HUES64 (cell line): Measurements from ENCODE around the gene NFATC4.
"Not testable (repeated sequence)": the region's sequence is repeated elsewhere in the genome, so short reads cannot be mapped to it uniquely, and the experiment has no call there.

Experiments used
- H3K27ac ChIP-seq: 2 replicates; pipeline ENCODE4 v1.7.0; 2013; ENCODE audit warnings: low read depth, low read length, inconsistent platforms
- H3K27me3 ChIP-seq: 2 replicates; pipeline ENCODE4 v1.6.1; 2013; ENCODE audit warnings: mild to moderate bottlenecking, low read length; ENCODE audit not compliant: insufficient read depth
- H3K36me3 ChIP-seq: 2 replicates; pipeline ENCODE4 v1.6.1; 2013; ENCODE audit warnings: mild to moderate bottlenecking, low read length; ENCODE audit not compliant: insufficient read depth
- H3K4me1 ChIP-seq: 2 replicates; pipeline ENCODE4 v1.6.1; 2013; ENCODE audit warnings: mild to moderate bottlenecking, low read length, moderate library complexity; ENCODE audit not compliant: insufficient read depth
- H3K4me3 ChIP-seq: 2 replicates; pipeline ENCODE4 v1.5.1; 2013; ENCODE audit warnings: mild to moderate bottlenecking, low read length, moderate library complexity
- H3K9ac ChIP-seq: 2 replicates; pipeline ENCODE4 v1.6.1; 2013; ENCODE audit warnings: mild to moderate bottlenecking, low read depth, low read length
- H3K9me3 ChIP-seq: 2 replicates; pipeline ENCODE4 v1.6.1; 2013; ENCODE audit warnings: low read depth, low read length; ENCODE audit not compliant: insufficient read depth
- WGBS: fragments of 150-250, 120-280 bp; methylation state at CpG from one replicate; pipeline ENCODE4 v1.1.7; 2013; ENCODE audit warnings: missing lambda C conversion rate; 5-methylcytosine and 5-hydroxymethylcytosine counted together

NFATC4 gene

DNA sequence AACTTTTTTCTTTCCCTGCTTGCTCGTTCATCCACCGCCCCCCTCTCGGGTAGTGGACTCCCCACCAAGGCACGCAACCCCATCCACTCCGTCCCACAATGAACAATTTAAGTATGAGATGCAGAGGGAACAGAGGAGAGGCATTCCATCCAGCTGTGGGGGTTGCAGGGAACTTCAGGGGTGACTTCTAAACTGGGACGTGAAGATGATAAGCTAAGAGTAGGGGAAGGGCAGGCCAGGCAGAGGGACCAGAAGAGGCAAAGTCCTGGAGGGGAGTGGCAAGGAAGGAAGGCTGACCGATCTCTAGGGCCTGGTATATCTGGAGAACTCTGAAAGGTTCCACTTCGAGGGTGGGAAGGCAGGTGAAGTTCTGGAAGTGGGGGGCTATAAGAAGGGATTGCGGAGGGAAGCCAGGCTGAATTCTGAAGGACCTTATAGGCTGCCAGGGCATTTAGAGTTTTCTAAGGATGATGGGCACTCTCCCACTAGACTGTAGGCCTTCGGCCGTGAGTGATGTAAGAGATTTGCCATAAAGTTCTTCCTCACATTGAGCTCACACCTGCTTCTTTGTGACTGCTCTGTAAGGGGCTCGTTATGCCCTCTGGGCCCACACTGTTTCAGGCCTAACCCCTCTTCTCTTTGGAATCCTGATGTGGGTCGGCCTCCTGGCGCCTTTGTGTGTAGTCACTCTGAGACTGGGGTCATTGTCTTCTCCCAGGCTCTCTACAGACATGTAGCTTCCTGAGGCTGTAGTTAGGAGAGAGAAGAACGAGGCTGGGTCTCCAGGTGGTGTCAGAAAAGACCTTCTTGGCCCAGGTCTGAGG lies 12.1 kb downstream of the NFATC4 start:
- Histone ChIP-seq H3K27ac (no peak overlapping the region), H3K36me3 (no peaks in the 10 kb centered on the region), H3K9me3 (no peaks in the 10 kb centered on the region), H3K4me1 (peaks cover 17% of the 10 kb centered on the region), H3K9ac (no peak overlapping the region), H3K27me3 (no peaks in the 10 kb centered on the region), H3K4me3 (no peak overlapping the region)
- 79% methylated on average over 13 of the region's 15 CpGs for WGBS

DNA sequence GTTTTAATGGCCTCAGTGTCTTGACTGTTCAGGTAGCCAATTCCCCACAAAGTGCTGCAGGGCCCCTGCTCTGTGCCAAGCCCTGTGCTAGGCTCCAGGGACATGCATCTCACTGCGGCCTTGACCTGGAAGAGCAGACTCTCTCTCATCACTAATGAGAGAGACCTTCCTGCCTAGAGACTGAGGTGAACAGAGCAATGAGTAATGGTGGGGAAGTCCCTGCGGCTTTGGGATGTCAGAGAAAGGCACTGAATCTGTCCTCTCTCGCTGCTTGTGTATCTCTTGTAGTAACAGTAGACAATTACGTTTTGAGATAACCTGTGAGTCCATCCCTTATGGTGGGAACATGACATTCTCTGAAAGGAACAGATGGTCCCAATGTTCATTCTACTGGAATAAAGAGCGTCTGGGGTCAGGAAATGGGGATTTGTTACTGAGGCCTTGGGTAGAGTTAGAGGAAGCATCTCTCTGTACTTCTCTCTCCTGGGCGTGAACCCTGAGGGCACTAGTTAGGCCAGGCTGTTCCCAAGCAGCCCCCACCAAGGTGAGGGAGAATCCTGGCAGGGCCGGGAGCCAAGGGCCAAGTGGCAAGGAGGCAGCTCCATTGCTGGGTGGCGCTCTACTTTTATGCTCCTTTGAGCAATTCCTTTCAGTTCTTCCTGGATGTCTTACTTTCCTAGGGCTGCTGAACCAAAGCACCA lies 13.5 kb downstream of the NFATC4 start:
- 92% methylated on average over 8 of the region's 8 CpGs for WGBS
- Histone ChIP-seq H3K9me3 (no peaks in the 10 kb centered on the region), H3K9ac (no peak overlapping the region), H3K4me1 (peaks cover 10% of the 10 kb centered on the region), H3K27ac (no peak overlapping the region), H3K4me3 (no peak overlapping the region), H3K36me3 (no peaks in the 10 kb centered on the region), H3K27me3 (no peaks in the 10 kb centered on the region)

DNA sequence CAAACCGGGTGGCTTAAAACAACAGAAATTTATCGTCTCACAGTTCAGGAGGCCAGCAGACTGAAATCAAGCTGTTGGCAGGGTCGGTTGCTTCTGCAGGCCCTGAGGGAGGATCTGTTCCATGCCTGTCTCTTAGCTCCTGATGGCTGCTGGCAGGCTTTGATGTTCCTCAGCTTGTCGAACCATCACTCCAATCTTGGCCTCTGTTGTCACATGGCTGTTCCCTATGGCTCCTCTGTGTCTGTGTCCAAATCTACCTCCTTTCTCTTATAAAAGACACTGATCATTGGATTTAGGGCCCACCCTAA lies 14.0 kb downstream of the NFATC4 start:
- peaks cover 5% of the 10 kb centered on the region for H3K4me1 ChIP-seq
- H3K27ac ChIP-seq: no peak overlapping the region
- no peak overlapping the region for H3K4me3 ChIP-seq
- 88% methylated on average over 4 of the region's 4 CpGs for WGBS
- H3K9ac ChIP-seq: no peak overlapping the region
- no peaks in the 10 kb centered on the region for H3K36me3 ChIP-seq
- no peaks in the 10 kb centered on the region for H3K27me3 ChIP-seq
- H3K9me3 ChIP-seq: no peaks in the 10 kb centered on the region

DNA sequence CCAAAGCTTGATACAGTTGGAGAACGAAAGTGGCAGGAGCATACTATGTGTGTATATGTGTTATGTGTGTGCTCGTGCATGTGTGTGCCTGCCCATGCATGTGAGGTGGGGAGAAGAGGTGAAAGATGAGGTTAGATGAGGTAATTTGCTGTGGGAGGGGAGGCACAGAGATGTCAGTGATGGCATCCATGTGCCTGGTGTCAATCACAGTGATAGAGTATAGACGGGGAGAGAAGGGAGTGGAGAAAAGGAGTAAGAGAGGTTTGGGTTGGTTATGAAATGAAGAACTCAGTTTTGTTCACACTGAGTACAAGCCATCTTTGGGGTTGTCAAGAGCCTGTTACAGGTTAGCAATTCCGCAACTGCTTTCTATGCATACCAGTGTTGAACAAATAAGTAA lies 16.2 kb downstream of the NFATC4 start:
- Histone ChIP-seq H3K36me3 (no peaks in the 10 kb centered on the region), H3K4me1 (peaks cover 4% of the 10 kb centered on the region; the same call in 1 of the 2 replicates), H3K4me3 (no peak overlapping the region), H3K9ac (no peak overlapping the region), H3K27me3 (no peaks in the 10 kb centered on the region), H3K9me3 (no peaks in the 10 kb centered on the region), H3K27ac (no peak overlapping the region)
- 88% methylated on average over 4 of the region's 4 CpGs for WGBS

DNA sequence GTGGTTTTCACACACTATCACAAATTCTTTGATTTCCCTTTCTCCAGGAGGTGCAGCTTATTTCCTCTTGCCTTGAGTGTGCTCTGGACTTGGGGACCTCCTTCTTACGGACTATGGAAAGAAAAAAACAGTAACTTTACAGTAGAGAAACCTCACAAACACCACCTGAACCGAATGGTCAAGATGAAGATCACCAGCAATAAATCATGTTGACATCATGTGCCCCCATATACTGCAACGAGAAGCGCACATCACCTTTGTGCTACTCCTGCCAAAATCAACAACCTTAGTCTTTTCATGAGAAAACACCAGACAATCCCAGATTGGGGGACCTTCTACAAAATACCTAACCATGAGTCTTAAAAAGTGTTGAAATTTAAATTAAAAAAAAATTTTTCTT lies 17.5 kb downstream of the NFATC4 start:
- H3K36me3 ChIP-seq: no peaks in the 10 kb centered on the region
- H3K4me3 ChIP-seq: no peak overlapping the region
- 91% methylated on average over 4 of the region's 4 CpGs for WGBS
- H3K9ac ChIP-seq: no peak overlapping the region
- H3K9me3 ChIP-seq: no peaks in the 10 kb centered on the region
- H3K27me3 ChIP-seq: no peaks in the 10 kb centered on the region
- H3K27ac ChIP-seq: no peak overlapping the region
- no peaks in the 10 kb centered on the region for H3K4me1 ChIP-seq

DNA sequence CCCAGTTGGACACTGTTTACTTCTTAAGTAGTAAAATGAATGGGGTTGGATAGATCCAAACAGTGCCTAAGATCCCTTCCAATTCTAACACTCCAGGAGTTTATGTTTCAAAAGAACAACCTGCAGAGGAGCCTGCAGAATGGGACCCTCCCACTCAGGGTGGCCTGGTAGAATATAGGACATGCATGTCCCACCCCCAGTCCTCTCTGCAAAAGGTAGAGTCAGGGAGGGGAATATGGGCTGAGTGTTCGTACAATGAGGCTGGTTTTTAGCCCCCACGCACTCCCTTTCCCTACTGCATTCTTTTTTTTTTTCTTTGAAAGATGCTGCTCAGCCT lies 19.0 kb downstream of the NFATC4 start:
- Histone ChIP-seq H3K36me3 (no peaks in the 10 kb centered on the region), H3K9me3 (no peaks in the 10 kb centered on the region), H3K9ac (no peak overlapping the region), H3K27me3 (no peaks in the 10 kb centered on the region), H3K4me1 (peaks cover under 1% of the 10 kb centered on the region; the same call in 1 of the 2 replicates), H3K4me3 (no peak overlapping the region), H3K27ac (no peak overlapping the region)
- 100% methylated on average over 1 of the region's 2 CpGs for WGBS

DNA sequence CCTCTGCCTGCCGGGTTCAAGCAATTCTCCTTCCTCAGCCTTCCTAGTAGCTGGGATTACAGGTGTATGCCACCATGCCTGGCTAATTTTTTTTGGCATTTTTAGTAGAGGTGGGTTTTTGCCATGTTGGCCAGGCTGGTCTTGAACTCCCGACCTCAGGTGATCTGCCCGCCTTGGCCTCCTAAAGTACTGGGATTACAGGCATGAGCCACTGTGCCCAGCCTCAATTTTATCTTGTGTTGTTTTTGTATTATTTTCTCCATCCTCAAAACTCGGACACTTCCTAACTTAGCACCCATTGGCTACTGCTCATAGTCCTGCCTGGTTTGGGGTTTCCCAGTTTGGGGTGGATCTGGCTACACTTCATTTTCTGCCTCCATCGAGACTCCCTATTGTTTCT lies 19.6 kb downstream of the NFATC4 start:
- not testable (repeated sequence) for H3K9me3 ChIP-seq, H3K27ac ChIP-seq, H3K36me3 ChIP-seq, H3K4me3 ChIP-seq, H3K27me3 ChIP-seq, H3K9ac ChIP-seq, H3K4me1 ChIP-seq
- 93% methylated on average over 5 of the region's 5 CpGs for WGBS

DNA sequence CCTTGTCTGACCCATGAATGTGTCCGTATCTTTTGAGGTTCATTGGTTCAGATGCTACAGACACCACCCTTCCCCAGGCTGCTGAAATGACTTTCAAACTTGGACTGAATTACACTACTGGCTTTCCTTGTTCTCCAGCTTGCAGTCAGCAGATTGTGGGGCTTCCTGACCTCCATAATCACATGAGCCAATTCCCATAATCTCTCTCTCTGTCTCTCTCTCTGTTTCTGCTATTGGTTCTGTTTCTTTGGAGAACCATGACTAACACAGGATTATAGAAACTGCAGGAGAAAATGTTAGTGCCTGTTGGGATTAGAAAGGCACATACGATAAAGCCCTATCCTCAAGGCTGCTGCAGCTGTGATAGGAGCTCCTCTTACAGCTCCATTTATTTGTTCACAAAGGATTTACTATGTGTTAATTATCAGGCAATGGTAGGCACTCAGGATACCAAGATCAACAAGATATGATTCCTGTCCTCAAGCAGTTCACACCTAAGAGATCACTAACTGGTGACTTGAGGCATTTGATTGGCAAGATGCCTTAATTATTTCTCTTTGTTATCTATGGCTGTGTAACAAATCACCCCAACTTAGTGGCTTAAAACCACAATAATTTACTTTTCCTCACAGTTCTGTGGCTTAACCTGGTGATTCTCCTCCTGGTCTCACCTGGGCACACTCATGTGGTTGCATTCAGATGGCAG lies 20.6 kb downstream of the NFATC4 start:
- H3K9ac ChIP-seq: no peak overlapping the region
- no peak overlapping the region for H3K4me3 ChIP-seq
- no peaks in the 10 kb centered on the region for H3K27me3 ChIP-seq
- peaks cover 8% of the 10 kb centered on the region for H3K4me1 ChIP-seq
- H3K36me3 ChIP-seq: no peaks in the 10 kb centered on the region
- 93% methylated on average over 2 of the region's 2 CpGs for WGBS
- no peak overlapping the region for H3K27ac ChIP-seq
- no peaks in the 10 kb centered on the region for H3K9me3 ChIP-seq

DNA sequence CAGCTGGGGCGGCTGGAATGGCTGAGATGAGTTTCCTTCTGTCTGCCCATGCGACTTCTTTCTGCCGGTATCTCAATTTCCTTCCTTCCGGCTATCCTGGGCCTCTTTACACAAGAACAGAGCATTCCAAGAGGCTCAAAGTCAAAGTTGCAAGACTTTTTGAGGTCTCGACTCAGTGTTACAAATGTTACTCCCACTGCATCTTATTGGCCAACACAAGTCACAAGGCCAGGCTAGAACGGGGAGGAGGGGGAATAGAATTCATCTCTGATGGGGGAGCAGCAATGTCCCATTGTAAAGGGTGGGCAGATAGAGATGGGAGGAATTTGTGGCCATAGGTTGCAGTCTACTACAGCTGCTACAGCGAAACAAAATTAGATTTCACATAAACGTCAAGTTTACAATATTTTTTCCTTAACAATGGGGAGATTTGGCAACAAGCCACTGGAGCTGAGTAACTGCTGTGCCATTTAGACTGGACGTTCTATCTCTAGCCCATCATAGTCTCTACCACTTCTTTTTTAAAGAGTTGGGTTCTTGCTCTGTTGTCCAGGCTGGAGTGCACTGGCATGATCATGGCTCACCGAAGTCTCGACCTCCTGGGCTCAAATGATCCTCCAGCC lies 21.4 kb downstream of the NFATC4 start:
- H3K9me3 ChIP-seq: no peaks in the 10 kb centered on the region
- H3K27me3 ChIP-seq: no peaks in the 10 kb centered on the region
- WGBS: 78% methylated on average over 11 of the region's 11 CpGs
- H3K4me3 ChIP-seq: no peak overlapping the region
- no peak overlapping the region for H3K27ac ChIP-seq
- H3K36me3 ChIP-seq: no peaks in the 10 kb centered on the region
- peaks cover 8% of the 10 kb centered on the region for H3K4me1 ChIP-seq
- H3K9ac ChIP-seq: no peak overlapping the region

DNA sequence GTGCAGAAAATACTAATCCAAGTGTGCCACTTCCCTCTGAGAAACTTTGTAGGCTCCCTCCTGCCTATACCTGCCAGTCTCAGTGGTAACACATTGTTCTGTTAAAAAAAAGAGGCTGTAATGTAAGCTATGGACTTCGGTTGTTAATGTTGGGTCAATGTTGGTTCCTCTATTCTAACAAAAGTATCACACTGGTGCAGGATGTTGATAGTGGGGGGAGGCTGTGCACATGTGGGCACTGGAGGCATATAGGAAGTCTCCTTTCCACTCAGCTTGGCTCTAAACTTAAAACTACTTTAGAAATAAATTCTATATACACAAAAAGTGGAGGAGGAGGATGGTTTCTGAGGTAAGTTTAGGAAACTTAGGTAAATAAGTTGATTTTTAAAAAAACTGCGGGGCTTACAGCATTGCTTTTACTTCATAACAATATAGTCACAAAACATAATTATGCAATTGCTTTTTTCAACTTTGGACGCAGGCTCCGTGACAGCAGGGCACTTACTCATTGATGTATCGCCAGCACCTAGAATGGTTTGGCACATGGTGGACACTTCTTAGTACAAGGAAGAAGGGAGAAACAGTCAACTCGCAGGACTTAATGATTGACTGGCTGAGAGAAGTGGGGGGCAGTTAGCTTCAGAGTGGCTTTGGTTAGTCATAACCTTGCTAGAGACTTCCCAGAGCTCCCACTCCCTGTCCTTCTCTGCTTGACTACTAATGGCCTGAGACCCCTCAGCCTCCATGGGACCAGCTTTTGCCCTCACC lies 22.9 kb downstream of the NFATC4 start:
- H3K4me1 ChIP-seq: peaks cover 8% of the 10 kb centered on the region
- H3K9me3 ChIP-seq: no peaks in the 10 kb centered on the region
- H3K4me3 ChIP-seq: no peak overlapping the region
- H3K27me3 ChIP-seq: no peaks in the 10 kb centered on the region
- no peak overlapping the region for H3K9ac ChIP-seq
- H3K36me3 ChIP-seq: no peaks in the 10 kb centered on the region
- H3K27ac ChIP-seq: no peak overlapping the region
- 91% methylated on average over 6 of the region's 6 CpGs for WGBS
